ENCODE data around the gene ZNF544. TPM values are rescaled to one million over a fixed set of nuclear protein-coding genes. Genes with fewer than 3 reads are reported as not detected.
A peak's percentile ranks its signal among the peaks of the same experiment; 100 is the strongest.

Gene ZNF544
- 55.8 and 65.8 TPM in 2 replicates for total RNA-seq

GRCh38 chr19:58228585-58229254, at the start of gene ZNF544:
Gene ZNF544 (plus strand): TSS chr19:58228914. CDS start chr19:58244024, 15,110 bp downstream.
- TF ChIP-seq CTCF (IDR thresholded peaks at IDR 0.05; ENCODE audit: insufficient read depth, low read length, severe bottlenecking), result peak; percentile 24
- no peaks in the 10 kb centered on the region for H3K27me3 ChIP-seq (ENCODE audit: control insufficient read depth, insufficient read depth, low read length)
- DNase-seq (ENCODE audit: low read depth) (peak; percentile 64), FAIRE-seq (no peak)
- peaks cover 20% of the 10 kb centered on the region for H3K36me3 ChIP-seq (ENCODE audit: control insufficient read depth, insufficient read depth, low read length)
- peak within 1 kb of the TSS; percentile 87 for H3K4me3 ChIP-seq (ENCODE audit: low read depth, low read length)

GRCh38 chr19:58181902-58182576, 46.7 kb upstream of the ZNF544 start:
- Histone ChIP-seq H3K27me3 (ENCODE audit: control insufficient read depth, insufficient read depth, low read length) (no peaks in the 10 kb centered on the region), H3K36me3 (ENCODE audit: control insufficient read depth, insufficient read depth, low read length) (peaks cover 17% of the 10 kb centered on the region), H3K4me3 (ENCODE audit: low read depth, low read length) (peak overlapping the region; percentile 95)
- FAIRE-seq, result peak; percentile 60
- peak; percentile 55 for TF ChIP-seq CTCF (IDR thresholded peaks at IDR 0.05; ENCODE audit: insufficient read depth, low read length, severe bottlenecking)
- peak; percentile 20 for DNase-seq (ENCODE audit: low read depth)

- peak overlapping the region; percentile 95 for H3K4me3 ChIP-seq (ENCODE audit: low read depth, low read length)
- no peak for TF ChIP-seq CTCF (IDR thresholded peaks at IDR 0.05; ENCODE audit: insufficient read depth, low read length, severe bottlenecking)
- peaks cover 20% of the 10 kb centered on the region for H3K36me3 ChIP-seq (ENCODE audit: control insufficient read depth, insufficient read depth, low read length)
- no peak for DNase-seq (ENCODE audit: low read depth)
- H3K27me3 ChIP-seq (ENCODE audit: control insufficient read depth, insufficient read depth, low read length), result no peaks in the 10 kb centered on the region
- FAIRE-seq, result no peak
Observed at GRCh38 chr19:58182577-58182988, 46.1 kb upstream of the ZNF544 start.

- Histone ChIP-seq H3K4me3 (ENCODE audit: low read depth, low read length) (peak within 1 kb of the TSS; percentile 95), H3K27me3 (ENCODE audit: control insufficient read depth, insufficient read depth, low read length) (no peaks in the 10 kb centered on the region), H3K36me3 (ENCODE audit: control insufficient read depth, insufficient read depth, low read length) (peaks cover 20% of the 10 kb centered on the region)
- DNase-seq (ENCODE audit: low read depth) (peak; percentile 89), FAIRE-seq (no peak)
- no peak for TF ChIP-seq CTCF (IDR thresholded peaks at IDR 0.05; ENCODE audit: insufficient read depth, low read length, severe bottlenecking)
Observed at GRCh38 chr19:58182989-58183816, 45.5 kb upstream of the ZNF544 start, which contains the start of gene ZNF274. Gene ZNF274 (plus strand): TSS chr19:58183061. CDS start chr19:58183966, 905 bp downstream.

GRCh38 chr19:58183817-58184215, 44.9 kb upstream of the ZNF544 start:
- no peaks in the 10 kb centered on the region for H3K27me3 ChIP-seq (ENCODE audit: control insufficient read depth, insufficient read depth, low read length)
- FAIRE-seq (no peak), DNase-seq (ENCODE audit: low read depth) (no peak)
- peaks cover 20% of the 10 kb centered on the region for H3K36me3 ChIP-seq (ENCODE audit: control insufficient read depth, insufficient read depth, low read length)
- no peak for TF ChIP-seq CTCF (IDR thresholded peaks at IDR 0.05; ENCODE audit: insufficient read depth, low read length, severe bottlenecking)
- peak overlapping the region; percentile 95 for H3K4me3 ChIP-seq (ENCODE audit: low read depth, low read length)
